ENCODE results near the gene RNU6-9.
"Not testable (repeated sequence)": the region's sequence is repeated elsewhere in the genome, so short reads cannot be mapped to it uniquely, and the experiment has no call there.

Gene RNU6-9

DNA sequence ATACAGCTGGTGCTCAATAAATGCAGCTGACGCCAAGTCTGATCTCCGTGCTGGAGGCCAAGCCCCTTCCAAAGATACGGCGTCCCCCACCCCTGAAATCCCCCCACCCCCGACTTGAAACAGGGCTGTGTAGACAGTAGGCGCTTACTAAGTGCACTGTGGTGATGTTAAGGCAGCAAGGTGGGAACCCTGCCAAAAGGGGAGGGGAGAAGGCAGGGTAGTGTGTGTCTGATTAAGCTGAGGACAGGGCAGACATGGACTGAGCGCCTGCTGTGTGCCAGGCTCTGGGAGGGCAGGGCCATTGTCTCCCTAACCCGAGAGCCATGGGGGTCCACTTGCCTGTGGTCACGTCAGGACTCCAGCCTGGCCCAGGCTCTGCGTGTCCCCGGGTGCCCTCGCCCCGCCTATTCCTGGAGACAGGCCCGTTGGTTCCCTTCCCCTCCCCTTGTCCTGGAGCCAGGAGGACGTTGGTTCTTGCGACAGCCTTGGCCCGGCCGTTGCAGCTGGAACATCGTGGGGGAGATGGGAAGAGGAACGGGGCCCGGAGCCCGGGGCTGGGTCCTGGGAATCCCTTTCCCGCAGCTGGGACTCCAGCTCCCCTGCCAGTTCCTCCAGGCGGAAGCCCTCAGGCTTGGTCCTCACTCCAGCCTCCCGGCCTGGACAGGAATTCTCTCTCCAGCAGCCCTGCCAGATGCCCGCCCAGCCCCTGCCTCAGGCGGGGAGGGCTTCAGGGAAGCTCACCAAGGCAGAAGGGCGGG is 42.9 kb upstream of the RNU6-9 start:
- no peak for FAIRE-seq
- no peak for TF ChIP-seq CTCF (IDR thresholded peaks at IDR 0.05; ENCODE audit: insufficient read depth, missing control alignments)
- DNase-seq (ENCODE audit: insufficient read length, low spot score) = no peak

GRCh38 chr19:850979-851335 is 42.3 kb upstream of the RNU6-9 start:
- no peak for TF ChIP-seq CTCF (IDR thresholded peaks at IDR 0.05; ENCODE audit: insufficient read depth, missing control alignments)
- DNase-seq (ENCODE audit: insufficient read length, low spot score) (no peak), FAIRE-seq (no peak)

GRCh38 chr19:852136-853013 is 40.9 kb upstream of the RNU6-9 start, which contains the start of gene ELANE:
ELANE (plus strand) TSS chr19:852303; CDS start chr19:852329, 26 bp downstream.
- TF ChIP-seq CTCF (IDR thresholded peaks at IDR 0.05; ENCODE audit: insufficient read depth, missing control alignments) = no peak
- DNase-seq (ENCODE audit: insufficient read length, low spot score) = no peak
- no peak for FAIRE-seq

DNA sequence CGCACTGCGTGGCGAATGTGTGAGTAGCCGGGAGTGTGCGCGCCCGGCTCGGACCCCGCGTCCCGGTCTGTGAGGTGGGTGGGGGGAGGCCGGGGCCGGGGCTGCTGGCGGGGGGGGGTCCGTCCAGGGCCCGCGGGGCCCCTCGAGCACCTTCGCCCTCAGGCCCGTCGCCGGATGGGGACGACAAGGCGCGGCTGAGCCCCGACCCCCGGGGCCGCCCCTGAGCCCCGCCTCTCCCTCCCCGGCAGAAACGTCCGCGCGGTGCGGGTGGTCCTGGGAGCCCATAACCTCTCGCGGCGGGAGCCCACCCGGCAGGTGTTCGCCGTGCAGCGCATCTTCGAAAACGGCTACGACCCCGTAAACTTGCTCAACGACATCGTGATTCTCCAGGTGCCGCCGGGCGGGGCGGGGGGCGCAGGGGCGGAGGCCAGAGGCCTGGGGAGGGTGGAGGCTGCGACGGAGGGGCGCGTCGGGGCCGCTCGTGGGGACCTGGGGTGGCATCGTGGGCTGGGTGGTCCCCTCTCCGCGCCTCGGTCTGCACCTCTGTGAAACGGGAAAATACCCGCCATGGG is 40.2 kb upstream of the RNU6-9 start:
- no peak for TF ChIP-seq CTCF (IDR thresholded peaks at IDR 0.05; ENCODE audit: insufficient read depth, missing control alignments)
- DNase-seq (ENCODE audit: insufficient read length, low spot score) = no peak
- FAIRE-seq = no peak

DNA sequence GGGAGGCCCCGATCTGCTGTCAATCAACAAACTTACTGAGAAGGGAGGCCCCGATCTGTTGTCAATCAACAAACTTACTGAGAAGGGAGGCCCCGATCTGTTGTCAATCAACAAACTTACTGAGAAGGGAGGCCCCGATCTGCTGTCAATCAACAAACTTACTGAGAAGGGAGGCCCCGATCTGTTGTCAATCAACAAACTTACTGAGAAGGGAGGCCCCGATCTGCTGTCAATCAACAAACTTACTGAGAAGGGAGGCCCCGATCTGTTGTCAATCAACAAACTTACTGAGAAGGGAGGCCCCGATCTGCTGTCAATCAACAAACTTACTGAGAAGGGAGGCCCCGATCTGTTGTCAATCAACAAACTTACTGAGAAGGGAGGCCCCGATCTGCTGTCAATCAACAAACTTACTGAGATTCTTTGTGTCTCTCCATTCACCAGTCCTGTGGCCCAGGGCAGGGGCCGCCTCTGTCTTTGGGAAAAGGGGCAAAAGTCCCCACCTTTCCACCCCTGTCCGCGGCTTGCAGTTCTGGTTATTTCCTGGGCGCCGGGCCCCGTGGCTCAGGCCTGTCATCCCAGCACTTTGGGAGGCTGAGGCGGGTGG is 39.6 kb upstream of the RNU6-9 start:
- DNase-seq (ENCODE audit: insufficient read length, low spot score); FAIRE-seq: not testable (repeated sequence)

DNA sequence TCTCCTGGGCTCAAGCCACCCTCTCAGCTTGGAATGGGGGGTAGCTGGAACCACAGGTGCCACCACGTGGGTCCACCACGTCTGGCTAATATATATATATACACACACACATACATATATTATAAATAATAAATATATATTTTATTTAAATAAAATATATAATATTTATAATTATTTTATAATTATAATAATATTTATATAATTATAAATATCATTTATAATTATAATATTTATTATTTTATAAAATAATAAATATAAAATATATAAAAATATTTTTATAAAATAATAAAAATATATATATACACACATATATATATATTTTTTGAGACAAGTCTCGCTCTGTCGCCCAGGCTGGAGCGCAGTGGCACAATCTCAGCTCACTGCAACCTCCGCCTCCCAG is 38.7 kb upstream of the RNU6-9 start:
- no peak for TF ChIP-seq CTCF (IDR thresholded peaks at IDR 0.05; ENCODE audit: insufficient read depth, missing control alignments)
- FAIRE-seq (no peak), DNase-seq (ENCODE audit: insufficient read length, low spot score) (no peak)

DNA sequence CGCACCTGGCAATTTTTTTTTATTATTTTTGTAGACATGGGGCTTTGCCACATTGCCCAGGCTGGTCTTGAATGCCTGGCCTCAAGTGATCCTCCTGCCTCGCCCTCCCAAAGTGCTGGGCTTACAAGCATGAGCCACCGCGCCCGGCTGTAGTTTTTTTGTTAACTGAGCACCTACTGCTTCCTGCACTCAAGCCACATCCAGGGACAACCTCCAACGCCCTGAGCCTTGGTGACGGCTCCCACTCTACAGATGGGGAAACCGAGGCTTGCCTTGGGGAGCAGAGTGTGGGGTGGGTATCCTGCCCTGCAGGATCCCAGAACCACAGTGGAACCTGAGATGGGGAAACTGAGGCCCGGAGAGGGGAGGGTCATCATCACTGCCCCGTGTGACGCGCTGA is 38.1 kb upstream of the RNU6-9 start:
- FAIRE-seq (no peak), DNase-seq (ENCODE audit: insufficient read length, low spot score) (no peak)
- no peak for TF ChIP-seq CTCF (IDR thresholded peaks at IDR 0.05; ENCODE audit: insufficient read depth, missing control alignments)
